Osteocyte (in vitro differentiated cells): Measurements from ENCODE around the gene BNIP1. TPM values are rescaled to one million over a fixed set of nuclear protein-coding genes. Genes with fewer than 3 reads are reported as not detected.

ENCODE experiments used
- DNase-seq: peaks from one replicate; pipeline ENCODE4 v3.0.0; 2021; ENCODE audit warnings: mixed read lengths; ENCODE audit not compliant: unreplicated experiment; ENCODE audit errors: extremely low spot score
- H3K27ac Mint-ChIP-seq: one replicate; pipeline ENCODE4 v1.8.0; 2021; ENCODE audit warnings: mild to moderate bottlenecking, mixed read lengths; ENCODE audit not compliant: unreplicated experiment
- H3K27me3 Mint-ChIP-seq: one replicate; pipeline ENCODE4 v1.8.0; 2021; ENCODE audit warnings: mixed read lengths; ENCODE audit not compliant: unreplicated experiment
- H3K36me3 Mint-ChIP-seq: one replicate; pipeline ENCODE4 v1.8.0; 2021; ENCODE audit warnings: mixed read lengths; ENCODE audit not compliant: unreplicated experiment
- H3K4me1 Mint-ChIP-seq: one replicate; pipeline ENCODE4 v1.8.0; 2021; ENCODE audit warnings: mixed read lengths; ENCODE audit not compliant: unreplicated experiment
- H3K4me3 Mint-ChIP-seq: one replicate; pipeline ENCODE4 v1.8.0; 2021; ENCODE audit warnings: mild to moderate bottlenecking, moderate library complexity, mixed read lengths; ENCODE audit not compliant: unreplicated experiment
- H3K9me3 Mint-ChIP-seq: one replicate; pipeline ENCODE4 v1.8.0; 2021; ENCODE audit warnings: mixed read lengths; ENCODE audit not compliant: unreplicated experiment
- total RNA-seq: library from RNA; stranded (reverse); gene quantifications from 2 replicates; pipeline ENCODE4 v1.2.1, GENCODE V29; 2021
- TF ChIP-seq, protein P1 (sequence below): fragments of 200-600 bp; sonication (generic); IDR thresholded peaks from 2 replicates; pipeline ENCODE4 v1.5.0; 2021; ENCODE audit warnings: antibody characterized with exemption, mild to moderate bottlenecking, moderate library complexity

The BNIP1 gene
- total RNA-seq, 1 donor from 2014 or later = 10.5 TPM

DNA sequence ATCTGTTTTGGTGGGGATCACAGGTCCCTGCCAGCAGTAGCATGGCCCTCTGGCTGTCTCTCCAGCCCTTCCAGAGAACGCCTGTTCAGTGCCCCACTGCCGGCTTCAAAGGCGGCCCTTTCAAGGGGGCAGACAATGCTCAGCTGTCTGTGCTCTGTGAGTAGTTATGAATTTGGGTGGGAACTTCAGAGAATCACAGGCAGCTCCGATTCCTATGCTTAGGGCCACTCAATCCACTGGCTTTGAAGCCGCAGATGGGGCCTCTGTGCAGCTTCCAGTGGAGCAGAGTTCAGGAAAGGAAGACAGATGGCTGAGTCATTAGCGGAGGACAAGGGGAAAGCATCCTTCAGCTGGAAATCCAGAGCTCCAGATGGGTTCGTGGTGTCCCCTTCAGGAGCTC is 48.2 kb downstream of the BNIP1 start:
- H3K27me3 Mint-ChIP-seq = peaks cover 5% of the 10 kb centered on the region
- DNase-seq = no peak
- H3K27ac Mint-ChIP-seq = no peak overlapping the region

DNA sequence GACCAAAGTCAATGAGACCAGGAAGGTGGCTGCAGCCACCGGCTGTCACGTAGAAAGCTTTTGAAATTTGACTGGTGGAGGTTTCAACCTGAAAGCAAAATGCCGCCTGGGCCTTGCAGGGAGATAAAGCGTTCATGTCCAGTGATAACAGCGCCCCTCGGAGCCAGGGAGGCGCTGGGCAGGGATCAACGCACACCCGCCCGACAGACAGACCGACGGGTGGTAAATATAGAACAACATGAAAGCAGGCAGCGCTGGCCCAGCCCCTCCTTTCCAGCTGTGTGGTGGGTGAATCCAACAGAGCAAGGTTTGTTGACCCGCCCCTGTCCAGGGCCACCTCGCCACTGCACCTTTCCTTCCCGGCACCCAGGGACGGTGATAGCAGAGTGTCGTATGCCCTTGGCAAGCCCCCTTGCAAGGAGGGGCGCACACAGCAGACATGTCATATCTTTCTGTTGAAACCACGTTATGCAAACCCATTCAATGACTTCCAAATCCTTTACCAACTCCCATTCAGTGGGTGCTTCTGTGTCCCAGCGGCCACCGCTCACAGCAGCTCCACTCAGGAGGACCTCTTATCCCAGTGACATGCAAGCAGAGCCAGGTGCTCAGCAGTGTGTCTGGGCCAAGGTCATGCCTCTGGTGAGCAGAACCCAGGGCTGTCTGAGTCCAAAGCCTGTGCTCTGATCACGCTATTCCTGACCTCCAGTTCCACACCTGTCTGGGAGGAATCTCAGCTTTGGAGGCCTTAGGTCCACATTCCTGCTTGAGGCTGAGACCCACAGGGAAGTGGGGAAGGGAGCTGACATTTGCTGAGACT is 52.0 kb downstream of the BNIP1 start:
- Mint-ChIP-seq H3K27ac (no peak overlapping the region), H3K27me3 (peaks cover 4% of the 10 kb centered on the region), H3K36me3 (peaks cover 3% of the 10 kb centered on the region), H3K4me1 (peaks cover 5% of the 10 kb centered on the region), H3K9me3 (peaks cover 4% of the 10 kb centered on the region), H3K4me3 (no peak overlapping the region)
- TF ChIP-seq, protein P1, sequence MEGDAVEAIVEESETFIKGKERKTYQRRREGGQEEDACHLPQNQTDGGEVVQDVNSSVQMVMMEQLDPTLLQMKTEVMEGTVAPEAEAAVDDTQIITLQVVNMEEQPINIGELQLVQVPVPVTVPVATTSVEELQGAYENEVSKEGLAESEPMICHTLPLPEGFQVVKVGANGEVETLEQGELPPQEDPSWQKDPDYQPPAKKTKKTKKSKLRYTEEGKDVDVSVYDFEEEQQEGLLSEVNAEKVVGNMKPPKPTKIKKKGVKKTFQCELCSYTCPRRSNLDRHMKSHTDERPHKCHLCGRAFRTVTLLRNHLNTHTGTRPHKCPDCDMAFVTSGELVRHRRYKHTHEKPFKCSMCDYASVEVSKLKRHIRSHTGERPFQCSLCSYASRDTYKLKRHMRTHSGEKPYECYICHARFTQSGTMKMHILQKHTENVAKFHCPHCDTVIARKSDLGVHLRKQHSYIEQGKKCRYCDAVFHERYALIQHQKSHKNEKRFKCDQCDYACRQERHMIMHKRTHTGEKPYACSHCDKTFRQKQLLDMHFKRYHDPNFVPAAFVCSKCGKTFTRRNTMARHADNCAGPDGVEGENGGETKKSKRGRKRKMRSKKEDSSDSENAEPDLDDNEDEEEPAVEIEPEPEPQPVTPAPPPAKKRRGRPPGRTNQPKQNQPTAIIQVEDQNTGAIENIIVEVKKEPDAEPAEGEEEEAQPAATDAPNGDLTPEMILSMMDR = no peak
- no peak for DNase-seq

More for the DNA sequence above, 48.2 kb downstream of the BNIP1 start:
- no peak overlapping the region for H3K4me3 Mint-ChIP-seq
- TF ChIP-seq, protein P1 = no peak
- no peaks in the 10 kb centered on the region for H3K9me3 Mint-ChIP-seq
- H3K36me3 Mint-ChIP-seq = no peaks in the 10 kb centered on the region
- H3K4me1 Mint-ChIP-seq = no peaks in the 10 kb centered on the region

DNA sequence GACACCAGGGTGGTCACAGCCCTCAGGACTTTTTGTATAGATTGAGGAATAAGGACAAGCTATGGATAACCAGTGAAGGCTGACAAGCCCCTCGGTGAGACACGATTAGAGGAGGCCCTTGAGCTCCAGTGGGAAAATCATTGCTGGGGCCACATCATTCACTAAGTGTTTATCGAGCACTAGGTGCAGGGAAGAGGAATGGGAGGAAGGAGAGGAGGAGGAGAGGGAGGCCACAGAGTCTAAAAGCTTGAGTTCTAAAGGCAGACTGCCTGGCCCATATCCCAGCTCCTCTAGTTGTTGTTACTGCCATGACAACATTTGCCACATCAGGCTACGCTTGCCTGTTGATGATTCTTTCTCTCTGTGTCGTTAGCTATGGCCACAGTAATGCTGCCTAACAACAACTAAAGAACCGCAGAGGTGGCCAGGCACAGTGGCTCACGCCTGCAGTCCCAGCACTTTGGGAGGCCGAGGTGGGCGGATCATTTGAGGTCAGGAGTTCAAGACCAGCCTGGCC is 53.1 kb downstream of the BNIP1 start:
- Mint-ChIP-seq H3K4me3 (no peak overlapping the region), H3K4me1 (peaks cover 16% of the 10 kb centered on the region)
- TF ChIP-seq, protein P1 = no peak

DNA sequence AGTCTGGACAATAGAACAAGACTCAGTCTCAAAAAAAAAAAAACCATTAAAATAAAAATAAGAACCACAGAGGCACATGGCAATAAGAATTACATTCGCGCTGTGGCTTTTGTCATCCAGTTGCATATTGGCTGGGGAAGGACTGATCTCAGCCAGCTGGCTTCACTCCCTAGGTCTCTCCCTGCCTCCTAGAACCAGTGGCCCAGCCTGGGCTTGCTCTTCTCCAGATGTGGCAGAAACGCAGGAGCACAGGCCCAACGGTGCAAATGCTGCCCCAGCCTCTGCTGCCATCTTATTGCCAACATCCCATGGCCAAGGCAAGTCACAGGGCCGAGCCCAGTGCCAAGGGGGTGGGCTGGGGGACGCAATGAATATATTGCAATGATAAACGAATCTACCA is 53.7 kb downstream of the BNIP1 start:
- H3K27ac Mint-ChIP-seq = no peak overlapping the region
- DNase-seq = no peak
- peaks cover 3% of the 10 kb centered on the region for H3K36me3 Mint-ChIP-seq
- no peak overlapping the region for H3K4me3 Mint-ChIP-seq
- H3K9me3 Mint-ChIP-seq = peaks cover 4% of the 10 kb centered on the region
- H3K27me3 Mint-ChIP-seq = peaks cover 4% of the 10 kb centered on the region
- TF ChIP-seq, protein P1 = no peak
- H3K4me1 Mint-ChIP-seq = peaks cover 22% of the 10 kb centered on the region

More for the DNA sequence above, 53.1 kb downstream of the BNIP1 start:
- no peak for DNase-seq
- H3K9me3 Mint-ChIP-seq = peaks cover 4% of the 10 kb centered on the region
- H3K27me3 Mint-ChIP-seq = peaks cover 4% of the 10 kb centered on the region
- peaks cover 3% of the 10 kb centered on the region for H3K36me3 Mint-ChIP-seq
- no peak overlapping the region for H3K27ac Mint-ChIP-seq

DNA sequence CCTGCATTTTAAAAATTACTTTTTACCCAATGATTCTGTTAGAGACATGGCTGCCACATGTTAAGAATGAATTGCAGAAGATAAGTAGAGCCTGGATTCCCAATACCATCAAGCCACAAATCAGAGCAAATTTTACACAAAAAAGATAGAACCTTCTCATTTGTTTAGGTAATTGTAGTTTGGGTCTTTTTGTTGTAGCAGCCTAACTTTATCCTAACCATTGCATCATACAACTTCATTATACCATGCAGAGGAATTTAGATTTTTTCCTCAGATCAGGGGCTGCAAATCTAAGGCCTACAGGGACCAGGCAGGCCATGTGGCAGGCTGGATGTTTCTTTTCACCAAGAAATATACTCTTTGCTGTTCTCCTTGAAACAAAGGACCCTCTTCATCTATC is 56.0 kb downstream of the BNIP1 start:
- DNase-seq = no peak
- Mint-ChIP-seq H3K9me3 (peaks cover 4% of the 10 kb centered on the region), H3K4me3 (no peak overlapping the region), H3K36me3 (peaks cover 3% of the 10 kb centered on the region), H3K4me1 (peaks cover 24% of the 10 kb centered on the region), H3K27me3 (peaks cover 4% of the 10 kb centered on the region), H3K27ac (no peak overlapping the region)
- TF ChIP-seq, protein P1 = no peak
